Trophoblast cell (in vitro differentiated cells and primary cell): Measurements from ENCODE around the gene BACE2.
A peak's percentile ranks its signal among the peaks of the same experiment; 100 is the strongest.

ENCODE experiments used
- DNase-seq, 2 donors: peaks; one replicate each; pipeline ENCODE4 v3.0.0-alpha.2; 2016
- H2AFZ ChIP-seq: 2 replicates; pipeline ENCODE4 v1.6.1; 2013; ENCODE audit warnings: low read length, moderate library complexity, mild to moderate bottlenecking; ENCODE audit not compliant: insufficient read depth, poor library complexity
- H2AK5ac ChIP-seq: 2 replicates; pipeline ENCODE4 v1.6.1; 2013; ENCODE audit warnings: mild to moderate bottlenecking, low read length
- H2BK120ac ChIP-seq: 2 replicates; pipeline ENCODE4 v1.6.1; 2013; ENCODE audit warnings: low read length, mild to moderate bottlenecking, moderate library complexity; ENCODE audit not compliant: insufficient read depth, poor library complexity
- H2BK12ac ChIP-seq: 2 replicates; pipeline ENCODE4 v1.6.1; 2013; ENCODE audit warnings: mild to moderate bottlenecking, low read length, moderate library complexity
- H2BK5ac ChIP-seq: 2 replicates; pipeline ENCODE4 v1.6.1; 2013; ENCODE audit warnings: low read length, low read depth, moderate library complexity, mild to moderate bottlenecking; ENCODE audit not compliant: poor library complexity
- H3K14ac ChIP-seq: 2 replicates; pipeline ENCODE4 v1.6.1; 2013; ENCODE audit warnings: mild to moderate bottlenecking, low read length
- H3K18ac ChIP-seq: 2 replicates; pipeline ENCODE4 v1.6.1; 2013; ENCODE audit warnings: mild to moderate bottlenecking, low read length
- H3K23ac ChIP-seq: 2 replicates; pipeline ENCODE4 v1.6.1; 2013; ENCODE audit warnings: low read length
- H3K27ac ChIP-seq: 2 replicates; pipeline ENCODE4 v1.5.1; 2013; ENCODE audit warnings: low read depth, mild to moderate bottlenecking, inconsistent platforms, low read length, moderate library complexity
- H3K27me3 ChIP-seq: 2 replicates; pipeline ENCODE4 v1.6.1; 2013; ENCODE audit warnings: inconsistent platforms, mild to moderate bottlenecking, low read length, moderate library complexity; ENCODE audit not compliant: insufficient read depth
- H3K36me3 ChIP-seq, 2 experiments: 1 replicate in 1 of 2; 2 replicates in 1 of 2; pipeline ENCODE4 v1.6.1; 2013; ENCODE audit warnings: low read length in 2 of 2, mild to moderate bottlenecking in 2 of 2, moderate library complexity in 1 of 2; ENCODE audit not compliant: insufficient read depth in 2 of 2, control insufficient read depth in 1 of 2
- H3K4ac ChIP-seq: 2 replicates; pipeline ENCODE4 v1.6.1; 2013; ENCODE audit warnings: low read depth, mild to moderate bottlenecking, low read length, moderate library complexity
- H3K4me1 ChIP-seq, 2 experiments: 1 replicate in 1 of 2; 2 replicates in 1 of 2; pipeline ENCODE4 v1.6.1; 2013; ENCODE audit warnings: low read length in 2 of 2, mild to moderate bottlenecking in 2 of 2, moderate library complexity in 1 of 2; ENCODE audit not compliant: insufficient read depth in 2 of 2, control insufficient read depth in 1 of 2
- H3K4me2 ChIP-seq: 2 replicates; pipeline ENCODE4 v1.6.1; 2013; ENCODE audit warnings: inconsistent platforms, mild to moderate bottlenecking, low read length, moderate library complexity
- H3K4me3 ChIP-seq: 2 replicates; pipeline ENCODE4 v1.5.1; 2013; ENCODE audit warnings: mild to moderate bottlenecking, low read depth, low read length, inconsistent platforms
- H3K79me1 ChIP-seq: one replicate; pipeline ENCODE4 v1.6.1; 2013; ENCODE audit warnings: low read length
- H3K79me2 ChIP-seq: 2 replicates; pipeline ENCODE4 v1.6.1; 2013; ENCODE audit warnings: low read length, mild to moderate bottlenecking; ENCODE audit not compliant: control insufficient read depth, insufficient read depth, poor library complexity
- H3K9ac ChIP-seq: 2 replicates; pipeline ENCODE4 v1.6.1; 2013; ENCODE audit warnings: mild to moderate bottlenecking, low read length
- H3K9me3 ChIP-seq: 2 replicates; pipeline ENCODE4 v1.6.1; 2013; ENCODE audit warnings: low read depth, mild to moderate bottlenecking, control low read depth, inconsistent platforms, low read length; ENCODE audit not compliant: insufficient read depth
- H4K12ac ChIP-seq: 2 replicates; pipeline ENCODE4 v1.6.1; 2013; ENCODE audit warnings: low read depth, mild to moderate bottlenecking, low read length, moderate library complexity
- H4K8ac ChIP-seq: 2 replicates; pipeline ENCODE4 v1.6.1; 2013; ENCODE audit warnings: low read depth, mild to moderate bottlenecking, low read length, moderate library complexity
- H4K91ac ChIP-seq: one replicate; pipeline ENCODE4 v1.6.1; 2013; ENCODE audit warnings: low read depth, mild to moderate bottlenecking, low read length, moderate library complexity
- WGBS: extraction: QIAGEN DNeasy Blood & Tissue Kit; methylation state at CpG from one replicate; pipeline ENCODE4 v1.1.7; 2013; ENCODE audit warnings: missing lambda C conversion rate; ENCODE audit not compliant: insufficient read length, insufficient coverage; ENCODE audit errors: extremely low coverage; 5-methylcytosine and 5-hydroxymethylcytosine counted together

BACE2 gene

GRCh38 chr21:41166884-41167283 is 1.1 kb upstream of the BACE2 start:
- Histone ChIP-seq H4K91ac (no peak overlapping the region), H2AK5ac (no peak overlapping the region), H2BK5ac (no peak overlapping the region), H3K23ac (no peak overlapping the region), H3K27ac (no peak overlapping the region), H3K4me2 (peak overlapping the region; percentile 93), H4K8ac (no peak overlapping the region), H3K36me3 (no peaks in the 10 kb centered on the region), H2BK12ac (no peak overlapping the region), H3K4ac (no peak overlapping the region), H3K4me1 (peaks cover 4% of the 10 kb centered on the region in 2 experiments), H3K79me2 (peaks cover 4% of the 10 kb centered on the region), H2BK120ac (no peak overlapping the region), H3K18ac (no peak overlapping the region), H2AFZ (no peak overlapping the region), H3K27me3 (peaks cover 21% of the 10 kb centered on the region), H3K14ac (no peak overlapping the region), H4K12ac (no peak overlapping the region), H3K9me3 (no peaks in the 10 kb centered on the region), H3K79me1 (no peaks in the 10 kb centered on the region), H3K9ac (no peak overlapping the region), H3K4me3 (no peak overlapping the region)
- DNase-seq: no peak
- WGBS: no CpG with 5 or more reads among the region's 14 CpGs

GRCh38 chr21:41168391-41169257 is 664 bp downstream of the BACE2 start:
- H3K23ac ChIP-seq: no peak overlapping the region
- no CpG with 5 or more reads among the region's 75 CpGs for WGBS
- H3K9ac ChIP-seq: no peak overlapping the region

GRCh38 chr21:41169258-41169576 is 1.3 kb downstream of the BACE2 start:
- H3K79me1 ChIP-seq: no peaks in the 10 kb centered on the region
- H3K27ac ChIP-seq: no peak overlapping the region
- H3K4me2 ChIP-seq: peak overlapping the region; percentile 57
- H2AFZ ChIP-seq: no peak overlapping the region
- H2BK5ac ChIP-seq: no peak overlapping the region
- no peak overlapping the region for H3K9ac ChIP-seq
- no peak overlapping the region for H2BK120ac ChIP-seq
- H3K18ac ChIP-seq: no peak overlapping the region
- no peak overlapping the region for H4K12ac ChIP-seq
- peaks cover 4% of the 10 kb centered on the region for H3K79me2 ChIP-seq
- H3K4me1 ChIP-seq: peaks cover 4% of the 10 kb centered on the region in 2 experiments
- no peak for DNase-seq
- H3K27me3 ChIP-seq: peaks cover 21% of the 10 kb centered on the region
- H2AK5ac ChIP-seq: no peak overlapping the region
- no CpG with 5 or more reads among the region's 3 CpGs for WGBS
- no peak overlapping the region for H3K4ac ChIP-seq
- no peaks in the 10 kb centered on the region for H3K9me3 ChIP-seq
- no peaks in the 10 kb centered on the region for H3K36me3 ChIP-seq
- H4K91ac ChIP-seq: no peak overlapping the region
- no peak overlapping the region for H3K23ac ChIP-seq
- no peak overlapping the region for H3K14ac ChIP-seq
- H4K8ac ChIP-seq: no peak overlapping the region
- H2BK12ac ChIP-seq: no peak overlapping the region
- peak overlapping the region; percentile 51 for H3K4me3 ChIP-seq

More at GRCh38 chr21:41168391-41169257, 664 bp downstream of the BACE2 start:
- Histone ChIP-seq H3K14ac (no peak overlapping the region), H3K4me2 (peak overlapping the region; percentile 93), H2BK12ac (no peak overlapping the region), H3K27ac (no peak overlapping the region), H3K4ac (no peak overlapping the region), H2AFZ (peak overlapping the region; percentile 83), H2BK120ac (no peak overlapping the region), H3K36me3 (no peaks in the 10 kb centered on the region), H3K18ac (peak overlapping the region; percentile 17), H4K91ac (no peak overlapping the region), H3K27me3 (peaks cover 21% of the 10 kb centered on the region), H3K4me1 (peaks cover 4% of the 10 kb centered on the region in 2 experiments), H3K4me3 (peak overlapping the region; percentile 73), H3K79me2 (peaks cover 4% of the 10 kb centered on the region), H2BK5ac (no peak overlapping the region), H2AK5ac (no peak overlapping the region), H4K8ac (peak overlapping the region; percentile 29), H3K79me1 (no peaks in the 10 kb centered on the region), H3K9me3 (no peaks in the 10 kb centered on the region), H4K12ac (no peak overlapping the region)
- DNase-seq: peak; percentile 33 to 54

GRCh38 chr21:41169701-41170100 is 1.7 kb downstream of the BACE2 start:
- Histone ChIP-seq H4K12ac (no peak overlapping the region), H3K27ac (no peak overlapping the region), H3K36me3 (no peaks in the 10 kb centered on the region), H2AK5ac (no peak overlapping the region), H4K8ac (no peak overlapping the region), H3K18ac (no peak overlapping the region), H2BK120ac (no peak overlapping the region), H3K4me3 (no peak overlapping the region), H3K27me3 (peaks cover 21% of the 10 kb centered on the region), H2BK12ac (no peak overlapping the region), H3K14ac (no peak overlapping the region), H4K91ac (no peak overlapping the region), H3K23ac (peak overlapping the region; percentile 24), H3K79me2 (peaks cover 6% of the 10 kb centered on the region), H3K9ac (no peak overlapping the region), H3K9me3 (no peaks in the 10 kb centered on the region), H3K79me1 (no peaks in the 10 kb centered on the region), H3K4me2 (no peak overlapping the region), H3K4ac (no peak overlapping the region), H3K4me1 (peaks cover 4% of the 10 kb centered on the region in 2 experiments), H2AFZ (no peak overlapping the region), H2BK5ac (no peak overlapping the region)
- DNase-seq: no peak
- WGBS: no CpG with 5 or more reads among the region's 6 CpGs
